Measurements from ENCODE around the gene SIRT7.

DNA sequence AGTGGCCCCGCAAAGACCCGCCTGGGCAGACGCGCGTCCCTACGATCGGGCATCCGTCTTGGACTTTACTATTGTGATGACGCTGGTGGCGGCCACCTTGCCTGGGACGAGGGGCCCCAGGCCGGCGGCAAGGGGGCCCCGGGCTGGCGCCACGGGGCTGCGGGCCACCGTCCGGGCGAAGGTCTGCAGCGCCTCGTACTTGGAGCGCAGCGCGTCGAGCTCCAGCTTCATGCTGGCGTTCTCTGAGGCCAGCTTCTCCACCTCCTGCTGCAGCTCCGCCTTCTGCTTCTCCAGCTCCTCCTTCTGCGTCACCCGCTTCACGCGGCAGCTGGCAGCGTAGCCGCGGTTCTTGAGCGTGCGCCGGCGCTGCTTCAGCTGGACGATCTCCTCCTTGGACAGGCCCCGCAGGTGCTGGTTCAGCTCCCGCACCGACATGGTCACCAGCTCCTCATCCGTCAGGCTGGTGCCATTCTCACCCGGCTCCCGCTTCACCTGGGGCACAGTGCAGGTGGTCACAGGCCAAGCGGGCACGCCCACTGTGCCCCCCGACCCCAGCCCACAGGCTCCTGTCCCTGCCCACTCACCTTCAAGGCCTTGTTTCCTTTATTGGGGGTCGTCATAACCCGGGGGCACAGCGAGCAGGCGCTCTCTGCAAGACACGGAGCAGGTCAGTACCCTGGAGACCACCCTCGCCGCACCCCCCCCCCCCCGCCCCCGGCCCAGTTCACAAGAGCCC lies 4.8 kb upstream of the SIRT7 start:
- TF ChIP-seq POLR2A (IDR thresholded peaks at IDR 0.05) = no peak
- TF ChIP-seq, protein P1, sequence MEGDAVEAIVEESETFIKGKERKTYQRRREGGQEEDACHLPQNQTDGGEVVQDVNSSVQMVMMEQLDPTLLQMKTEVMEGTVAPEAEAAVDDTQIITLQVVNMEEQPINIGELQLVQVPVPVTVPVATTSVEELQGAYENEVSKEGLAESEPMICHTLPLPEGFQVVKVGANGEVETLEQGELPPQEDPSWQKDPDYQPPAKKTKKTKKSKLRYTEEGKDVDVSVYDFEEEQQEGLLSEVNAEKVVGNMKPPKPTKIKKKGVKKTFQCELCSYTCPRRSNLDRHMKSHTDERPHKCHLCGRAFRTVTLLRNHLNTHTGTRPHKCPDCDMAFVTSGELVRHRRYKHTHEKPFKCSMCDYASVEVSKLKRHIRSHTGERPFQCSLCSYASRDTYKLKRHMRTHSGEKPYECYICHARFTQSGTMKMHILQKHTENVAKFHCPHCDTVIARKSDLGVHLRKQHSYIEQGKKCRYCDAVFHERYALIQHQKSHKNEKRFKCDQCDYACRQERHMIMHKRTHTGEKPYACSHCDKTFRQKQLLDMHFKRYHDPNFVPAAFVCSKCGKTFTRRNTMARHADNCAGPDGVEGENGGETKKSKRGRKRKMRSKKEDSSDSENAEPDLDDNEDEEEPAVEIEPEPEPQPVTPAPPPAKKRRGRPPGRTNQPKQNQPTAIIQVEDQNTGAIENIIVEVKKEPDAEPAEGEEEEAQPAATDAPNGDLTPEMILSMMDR (IDR thresholded peaks at IDR 0.05) = no peak
